Suprapubic skin (tissue), 4 donors: ENCODE measurements around the gene ODF2. TPM values are rescaled to one million over a fixed set of nuclear protein-coding genes. Genes with fewer than 3 reads are reported as not detected.
A peak's percentile ranks its signal among the peaks of the same experiment; 100 is the strongest.

Source experiments
- DNase-seq, 2 donors: peaks; one replicate each; pipeline ENCODE4 v3.0.0-alpha.2; 2019; ENCODE audit warnings: low spot score in 2 of 2
- H3K27ac ChIP-seq: fragments of 200-600 bp; sonication (generic); one replicate; pipeline ENCODE4 v1.5.1; 2019
- H3K27me3 ChIP-seq: fragments of 200-600 bp; sonication (generic); one replicate; pipeline ENCODE4 v1.5.1; 2019
- H3K36me3 ChIP-seq: fragments of 200-600 bp; sonication (generic); one replicate; pipeline ENCODE4 v1.5.1; 2019
- H3K4me1 ChIP-seq: fragments of 200-600 bp; sonication (generic); one replicate; pipeline ENCODE4 v1.5.1; 2019
- H3K4me3 ChIP-seq: fragments of 200-600 bp; sonication (generic); one replicate; pipeline ENCODE4 v1.5.1; 2019; ENCODE audit warnings: mild to moderate bottlenecking
- H3K9me3 ChIP-seq: fragments of 200-600 bp; sonication (generic); one replicate; pipeline ENCODE4 v1.5.1; 2019
- EP300 ChIP-seq: sonication (generic); formaldehyde crosslinking; IDR thresholded peaks from one replicate; pipeline ENCODE4 v1.6.1; 2017; ENCODE audit warnings: antibody characterized with exemption
- POLR2A ChIP-seq, 2 donors: fragments of 450-650 bp; IDR thresholded peaks; one replicate each; pipeline ENCODE4 v1.6.1; 2017; ENCODE audit warnings: antibody characterized with exemption in 2 of 2, mild to moderate bottlenecking in 2 of 2, moderate library complexity in 2 of 2
- POLR2AphosphoS5 ChIP-seq, 3 donors: sonication (generic); formaldehyde crosslinking; IDR thresholded peaks; one replicate each; pipeline ENCODE4 v1.6.1; 2017; ENCODE audit warnings: antibody characterized with exemption in 3 of 3
- WGBS: methylation state at CpG from one replicate; pipeline ENCODE4 v1.1.5; 2018; 5-methylcytosine and 5-hydroxymethylcytosine counted together
- total RNA-seq, 4 donors: library from RNA; depleted of rRNA; stranded (reverse); fragments of >200 nt; gene quantifications; one replicate each; pipeline ENCODE4 v1.1.0, GENCODE V29; 2016
- TF ChIP-seq, protein P1 (sequence below), 2 donors: fragments of 200-600 bp in 1 of 2; fragments of 450-650 bp in 1 of 2; sonication (generic) in 1 of 2; IDR thresholded peaks; one replicate each; pipeline ENCODE4 v1.5.1; 2016 to 2019; ENCODE audit warnings: antibody characterized with exemption in 2 of 2, mild to moderate bottlenecking in 1 of 2, moderate library complexity in 1 of 2

The ODF2 gene
- total RNA-seq, 4 donors from 2014 or later, result 20.8 to 28.2 (median 24.7) TPM

DNA sequence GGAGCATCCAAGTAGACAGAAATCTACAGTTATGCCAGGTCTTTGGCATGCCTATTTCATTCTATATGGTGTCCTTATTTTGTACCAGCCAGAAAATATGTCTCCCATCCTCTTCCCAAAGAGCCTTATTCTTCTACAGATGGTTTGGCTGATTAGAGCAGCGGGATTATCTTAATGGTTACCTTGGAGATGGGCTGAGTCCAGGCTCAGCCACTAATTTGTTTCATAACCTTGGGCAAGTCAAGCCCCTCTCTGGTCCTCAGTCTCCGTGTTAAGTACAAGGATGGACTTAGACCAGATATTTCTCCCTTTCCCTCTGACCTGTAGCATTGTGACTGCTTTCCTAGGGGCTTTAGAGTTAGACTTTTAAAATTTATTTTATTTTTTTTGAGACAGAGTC lies 37.6 kb downstream of the ODF2 start:
- no peaks in the 10 kb centered on the region for H3K27me3 ChIP-seq
- no peak for TF ChIP-seq POLR2A (IDR thresholded peaks at IDR 0.05)
- TF ChIP-seq EP300, result no peak
- TF ChIP-seq, protein P1, sequence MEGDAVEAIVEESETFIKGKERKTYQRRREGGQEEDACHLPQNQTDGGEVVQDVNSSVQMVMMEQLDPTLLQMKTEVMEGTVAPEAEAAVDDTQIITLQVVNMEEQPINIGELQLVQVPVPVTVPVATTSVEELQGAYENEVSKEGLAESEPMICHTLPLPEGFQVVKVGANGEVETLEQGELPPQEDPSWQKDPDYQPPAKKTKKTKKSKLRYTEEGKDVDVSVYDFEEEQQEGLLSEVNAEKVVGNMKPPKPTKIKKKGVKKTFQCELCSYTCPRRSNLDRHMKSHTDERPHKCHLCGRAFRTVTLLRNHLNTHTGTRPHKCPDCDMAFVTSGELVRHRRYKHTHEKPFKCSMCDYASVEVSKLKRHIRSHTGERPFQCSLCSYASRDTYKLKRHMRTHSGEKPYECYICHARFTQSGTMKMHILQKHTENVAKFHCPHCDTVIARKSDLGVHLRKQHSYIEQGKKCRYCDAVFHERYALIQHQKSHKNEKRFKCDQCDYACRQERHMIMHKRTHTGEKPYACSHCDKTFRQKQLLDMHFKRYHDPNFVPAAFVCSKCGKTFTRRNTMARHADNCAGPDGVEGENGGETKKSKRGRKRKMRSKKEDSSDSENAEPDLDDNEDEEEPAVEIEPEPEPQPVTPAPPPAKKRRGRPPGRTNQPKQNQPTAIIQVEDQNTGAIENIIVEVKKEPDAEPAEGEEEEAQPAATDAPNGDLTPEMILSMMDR (IDR thresholded peaks at IDR 0.05), result no peak
- no peak for TF ChIP-seq POLR2AphosphoS5 (IDR thresholded peaks at IDR 0.05)
- H3K27ac ChIP-seq, result no peak overlapping the region
- H3K4me3 ChIP-seq, result no peak overlapping the region
- no peaks in the 10 kb centered on the region for H3K9me3 ChIP-seq
- 96% methylated on average over 2 of the region's 2 CpGs for WGBS
- H3K4me1 ChIP-seq, result peaks cover 11% of the 10 kb centered on the region
- DNase-seq, result no peak
- peaks cover 61% of the 10 kb centered on the region for H3K36me3 ChIP-seq

DNA sequence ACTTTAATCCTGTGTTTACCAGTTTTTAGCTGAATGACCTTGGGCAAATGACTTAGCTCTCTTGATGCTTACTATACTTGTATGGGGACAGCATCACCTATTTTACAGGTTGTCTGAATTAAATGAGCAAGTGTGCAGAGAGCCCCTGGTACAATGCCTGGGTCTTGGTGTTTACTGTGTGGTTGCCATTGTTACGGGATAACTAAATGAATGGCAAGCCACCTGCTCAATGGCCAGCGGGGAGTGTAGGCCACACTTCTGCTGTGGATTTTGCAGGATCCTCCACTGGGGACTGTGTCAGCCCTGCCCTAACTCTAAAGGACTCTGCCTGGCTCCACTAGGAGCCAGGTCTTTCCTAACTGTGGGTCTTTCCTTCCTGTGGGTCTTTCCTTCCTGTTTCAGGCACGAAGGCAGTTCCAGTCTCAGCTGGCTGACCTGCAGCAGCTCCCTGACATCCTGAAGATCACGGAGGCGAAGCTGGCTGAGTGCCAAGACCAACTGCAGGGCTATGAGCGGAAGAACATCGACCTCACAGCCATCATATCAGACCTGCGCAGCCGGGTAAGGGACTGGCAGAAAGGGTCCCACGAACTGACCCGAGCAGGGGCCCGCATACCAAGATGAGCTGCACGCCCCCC lies 38.4 kb downstream of the ODF2 start:
- H3K27ac ChIP-seq, result no peak overlapping the region
- peak in 1 of 2 donors; percentile 69 for DNase-seq
- H3K4me1 ChIP-seq, result peaks cover 11% of the 10 kb centered on the region
- H3K27me3 ChIP-seq, result no peaks in the 10 kb centered on the region
- H3K9me3 ChIP-seq, result no peaks in the 10 kb centered on the region
- peaks cover 61% of the 10 kb centered on the region for H3K36me3 ChIP-seq
- 34% methylated on average over 13 of the region's 13 CpGs for WGBS
- TF ChIP-seq, protein P1 (IDR thresholded peaks at IDR 0.05), result no peak
- no peak for TF ChIP-seq POLR2AphosphoS5 (IDR thresholded peaks at IDR 0.05)
- no peak for TF ChIP-seq POLR2A (IDR thresholded peaks at IDR 0.05)
- no peak for TF ChIP-seq EP300
- no peak overlapping the region for H3K4me3 ChIP-seq

DNA sequence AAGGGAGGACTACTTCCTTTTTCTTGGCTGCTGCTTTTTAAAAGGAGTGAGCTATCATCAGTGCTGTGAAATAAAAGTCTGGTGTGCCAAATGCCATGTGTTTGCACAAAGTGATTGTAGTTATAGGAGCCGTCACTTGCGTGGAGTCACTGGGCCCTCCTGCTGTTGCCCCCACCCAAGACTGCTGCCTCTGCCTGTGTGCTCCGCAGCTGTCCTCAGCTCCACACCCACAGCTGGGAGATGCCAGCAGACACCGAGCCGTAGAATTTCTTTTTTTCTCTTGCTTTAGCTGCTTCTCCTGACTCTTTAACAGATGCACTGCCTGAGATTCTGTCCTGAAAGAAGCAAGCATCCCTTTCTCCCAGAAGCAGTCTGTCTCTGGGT lies 38.9 kb downstream of the ODF2 start:
- no peak for DNase-seq
- peaks cover 11% of the 10 kb centered on the region for H3K4me1 ChIP-seq
- no peaks in the 10 kb centered on the region for H3K9me3 ChIP-seq
- WGBS, result 50% methylated on average over 5 of the region's 5 CpGs
- no peaks in the 10 kb centered on the region for H3K27me3 ChIP-seq
- TF ChIP-seq, protein P1 (IDR thresholded peaks at IDR 0.05), result no peak
- TF ChIP-seq EP300, result no peak
- TF ChIP-seq POLR2A (IDR thresholded peaks at IDR 0.05), result no peak
- TF ChIP-seq POLR2AphosphoS5 (IDR thresholded peaks at IDR 0.05), result no peak
- H3K36me3 ChIP-seq, result peaks cover 61% of the 10 kb centered on the region
- H3K27ac ChIP-seq, result no peak overlapping the region
- no peak overlapping the region for H3K4me3 ChIP-seq

DNA sequence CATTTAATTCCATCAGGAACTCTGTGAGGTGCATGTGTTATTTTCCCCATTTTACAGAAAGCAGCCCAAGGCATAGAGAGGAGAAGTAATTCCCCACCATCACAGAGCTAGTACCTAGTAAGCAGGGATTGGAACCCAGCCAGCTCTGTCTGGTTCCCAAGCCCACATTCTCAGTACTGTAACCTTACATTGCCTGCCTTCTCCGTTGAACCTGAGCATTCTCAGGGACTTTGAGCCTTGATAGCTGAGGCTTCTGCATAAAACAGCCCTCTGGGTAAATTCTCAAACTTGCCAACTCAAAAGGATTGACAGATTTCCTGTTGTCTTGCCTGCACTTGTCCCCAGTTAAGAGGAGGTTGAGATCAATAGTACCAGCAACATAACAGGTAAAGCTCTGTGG lies 39.5 kb downstream of the ODF2 start:
- no peak for DNase-seq
- H3K27me3 ChIP-seq, result no peaks in the 10 kb centered on the region
- H3K4me1 ChIP-seq, result peaks cover 11% of the 10 kb centered on the region
- H3K9me3 ChIP-seq, result no peaks in the 10 kb centered on the region
- TF ChIP-seq POLR2AphosphoS5 (IDR thresholded peaks at IDR 0.05), result no peak
- TF ChIP-seq, protein P1 (IDR thresholded peaks at IDR 0.05), result no peak
- no peak for TF ChIP-seq POLR2A (IDR thresholded peaks at IDR 0.05)
- no peak for TF ChIP-seq EP300
- H3K4me3 ChIP-seq, result no peak overlapping the region
- H3K36me3 ChIP-seq, result peaks cover 61% of the 10 kb centered on the region
- 29% methylated on average over 1 of the region's 1 CpG for WGBS
- no peak overlapping the region for H3K27ac ChIP-seq

DNA sequence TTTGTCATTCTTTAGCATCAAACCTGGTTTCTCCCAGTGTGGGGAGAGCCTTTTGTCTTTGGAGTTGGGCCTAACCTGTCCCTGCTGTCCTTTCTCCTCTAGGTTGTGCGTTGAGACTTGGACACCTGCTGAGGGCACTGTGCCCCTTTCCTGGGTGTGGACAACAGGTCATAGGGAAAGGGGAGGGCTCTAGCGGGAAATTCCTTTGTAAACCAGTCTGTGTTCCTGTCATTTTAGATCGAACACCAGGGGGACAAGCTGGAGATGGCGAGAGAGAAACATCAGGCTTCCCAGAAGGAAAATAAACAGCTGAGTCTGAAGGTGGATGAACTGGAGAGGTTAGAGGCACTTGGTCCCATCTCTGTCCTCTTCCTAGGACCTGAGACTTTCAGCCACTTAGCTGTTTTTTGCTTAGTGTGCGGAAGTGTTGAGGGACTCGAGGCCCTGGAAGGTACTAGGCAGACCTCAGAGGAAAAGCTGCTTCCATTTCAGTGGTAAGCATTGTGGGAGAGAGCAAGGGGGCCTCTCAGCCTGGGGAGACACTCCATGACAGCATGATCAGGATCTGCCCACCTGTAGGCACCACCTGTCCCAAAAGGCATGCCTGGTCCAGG lies 40.1 kb downstream of the ODF2 start:
- 65% methylated on average over 6 of the region's 6 CpGs for WGBS
- H3K27ac ChIP-seq, result no peak overlapping the region
- no peak for DNase-seq
- no peak overlapping the region for H3K4me3 ChIP-seq
- peaks cover 11% of the 10 kb centered on the region for H3K4me1 ChIP-seq
- peaks cover 58% of the 10 kb centered on the region for H3K36me3 ChIP-seq
- TF ChIP-seq, protein P1 (IDR thresholded peaks at IDR 0.05), result no peak
- no peak for TF ChIP-seq EP300
- no peak for TF ChIP-seq POLR2A (IDR thresholded peaks at IDR 0.05)
- TF ChIP-seq POLR2AphosphoS5 (IDR thresholded peaks at IDR 0.05), result no peak
- no peaks in the 10 kb centered on the region for H3K27me3 ChIP-seq
- H3K9me3 ChIP-seq, result no peaks in the 10 kb centered on the region
